ENCODE results near the gene ORAI2.
"Not testable (repeated sequence)": the region's sequence is repeated elsewhere in the genome, so short reads cannot be mapped to it uniquely, and the experiment has no call there.

ORAI2 gene

DNA sequence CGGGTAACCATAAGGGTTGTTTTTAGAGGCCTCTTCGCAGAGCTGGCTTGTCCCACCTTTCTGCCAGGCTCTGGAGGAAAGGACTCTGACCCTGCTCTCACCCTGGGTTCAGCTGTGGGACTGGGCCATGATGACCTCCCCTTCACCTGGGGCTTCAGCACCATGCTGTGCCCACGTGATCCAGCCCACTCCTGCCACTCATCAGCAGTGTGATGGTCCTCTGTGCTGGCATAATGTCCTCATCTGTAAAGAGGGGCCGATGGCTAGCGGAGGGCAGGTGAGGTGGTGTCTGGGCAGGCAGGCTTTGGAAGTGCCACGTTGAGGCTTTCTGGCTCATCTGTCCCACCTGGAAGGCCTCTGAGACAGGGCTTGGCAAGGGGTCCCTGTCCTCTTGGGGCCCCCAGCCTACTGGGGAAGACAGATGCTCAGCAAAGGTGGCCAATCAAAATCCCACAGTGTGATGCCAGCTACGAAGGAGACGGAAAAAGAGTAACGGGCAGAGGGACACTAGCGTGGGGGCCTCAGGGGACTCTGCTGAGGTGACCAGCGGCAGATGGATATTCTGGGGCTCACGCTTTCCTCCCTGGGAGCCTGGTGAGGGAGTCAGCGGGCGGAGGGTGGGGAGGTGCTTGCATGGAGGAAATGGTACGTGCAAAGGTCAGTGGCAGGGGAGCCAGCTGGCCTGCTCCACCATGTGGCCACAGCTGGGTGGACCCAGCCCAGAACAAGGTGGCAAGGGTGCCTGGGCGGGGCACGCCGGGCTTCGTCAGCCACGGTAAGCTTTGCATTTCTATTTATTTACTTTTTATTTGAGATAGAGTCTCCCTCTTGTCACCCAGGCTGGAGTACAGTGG lies 36.8 kb downstream of the ORAI2 start:
- Mint-ChIP-seq H3K27ac (no peak overlapping the region), H3K9me3 (no peaks in the 10 kb centered on the region), H3K36me3 (ENCODE audit: low read depth) (peaks cover 5% of the 10 kb centered on the region)

DNA sequence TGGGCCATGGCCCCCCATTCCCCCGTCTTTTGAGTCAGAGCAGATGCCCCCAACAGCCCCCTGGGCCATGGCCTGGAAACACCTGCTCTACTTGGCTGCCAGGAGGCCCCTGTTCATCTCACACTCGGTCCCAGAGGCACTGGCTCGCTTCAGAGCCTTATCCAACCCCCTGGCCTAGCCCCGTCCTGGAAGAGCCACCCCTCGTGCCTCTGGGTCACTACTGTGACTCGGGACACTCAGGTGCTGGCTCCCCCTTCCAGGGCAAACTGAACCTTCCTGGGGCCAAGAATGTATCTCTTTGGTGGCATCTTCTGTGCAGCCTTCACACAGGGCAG lies 38.4 kb downstream of the ORAI2 start:
- no peak overlapping the region for H3K4me3 Mint-ChIP-seq
- H3K27ac Mint-ChIP-seq, result no peak overlapping the region

More for the DNA sequence above, 36.8 kb downstream of the ORAI2 start:
- TF ChIP-seq, protein P1, sequence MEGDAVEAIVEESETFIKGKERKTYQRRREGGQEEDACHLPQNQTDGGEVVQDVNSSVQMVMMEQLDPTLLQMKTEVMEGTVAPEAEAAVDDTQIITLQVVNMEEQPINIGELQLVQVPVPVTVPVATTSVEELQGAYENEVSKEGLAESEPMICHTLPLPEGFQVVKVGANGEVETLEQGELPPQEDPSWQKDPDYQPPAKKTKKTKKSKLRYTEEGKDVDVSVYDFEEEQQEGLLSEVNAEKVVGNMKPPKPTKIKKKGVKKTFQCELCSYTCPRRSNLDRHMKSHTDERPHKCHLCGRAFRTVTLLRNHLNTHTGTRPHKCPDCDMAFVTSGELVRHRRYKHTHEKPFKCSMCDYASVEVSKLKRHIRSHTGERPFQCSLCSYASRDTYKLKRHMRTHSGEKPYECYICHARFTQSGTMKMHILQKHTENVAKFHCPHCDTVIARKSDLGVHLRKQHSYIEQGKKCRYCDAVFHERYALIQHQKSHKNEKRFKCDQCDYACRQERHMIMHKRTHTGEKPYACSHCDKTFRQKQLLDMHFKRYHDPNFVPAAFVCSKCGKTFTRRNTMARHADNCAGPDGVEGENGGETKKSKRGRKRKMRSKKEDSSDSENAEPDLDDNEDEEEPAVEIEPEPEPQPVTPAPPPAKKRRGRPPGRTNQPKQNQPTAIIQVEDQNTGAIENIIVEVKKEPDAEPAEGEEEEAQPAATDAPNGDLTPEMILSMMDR (IDR thresholded peaks at IDR 0.05), result no peak
- Mint-ChIP-seq H3K4me3 (no peak overlapping the region), H3K27me3 (ENCODE audit: low read depth, poor library complexity) (no peaks in the 10 kb centered on the region), H3K4me1 (peaks cover 18% of the 10 kb centered on the region)
- DNase-seq, result peak; percentile 2

DNA sequence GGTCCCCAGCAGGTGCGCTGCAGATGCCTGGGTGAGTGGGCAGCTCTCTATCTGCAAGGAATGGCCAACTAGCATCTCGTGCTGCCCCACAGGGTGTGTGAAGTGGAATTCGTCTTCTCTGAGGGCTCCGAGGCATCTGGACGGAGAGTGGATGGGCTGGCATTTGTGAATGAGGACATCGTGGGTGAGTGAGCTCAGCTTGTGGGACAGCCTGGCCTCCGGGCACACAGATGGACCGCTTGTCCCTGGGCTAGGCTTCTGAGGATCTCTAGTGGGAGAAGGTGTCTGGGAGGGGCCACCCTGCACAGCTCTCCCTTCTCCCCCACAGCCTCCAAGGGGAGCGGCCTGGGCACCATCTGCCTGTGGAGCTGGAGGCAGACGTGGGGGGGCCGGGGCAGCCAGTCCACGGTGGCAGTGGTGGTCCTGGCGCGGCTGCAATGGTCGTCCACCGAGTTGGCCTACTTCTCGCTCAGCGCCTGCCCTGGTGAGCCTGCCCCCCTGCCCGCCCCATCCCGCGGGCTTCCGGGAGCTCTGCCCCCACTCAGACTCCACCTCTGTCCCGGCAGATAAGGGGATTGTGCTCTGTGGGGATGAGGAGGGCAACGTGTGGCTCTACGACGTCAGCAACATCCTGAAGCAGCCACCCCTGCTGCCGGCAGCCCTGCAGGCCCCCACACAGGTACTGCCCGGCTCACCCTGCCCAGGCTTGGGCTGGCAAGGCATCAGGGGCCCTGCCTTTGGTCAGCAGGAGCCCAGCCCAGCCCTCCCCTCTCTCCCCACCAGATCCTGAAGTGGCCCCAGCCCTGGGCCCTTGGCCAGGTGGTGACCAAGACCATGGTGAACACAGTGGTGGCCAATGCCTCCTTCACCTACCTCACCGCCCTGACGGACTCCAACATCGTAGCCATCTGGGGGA lies 39.0 kb downstream of the ORAI2 start:
- Mint-ChIP-seq H3K9me3 (no peaks in the 10 kb centered on the region), H3K27ac (peak overlapping the region; percentile 77), H3K36me3 (ENCODE audit: low read depth) (no peaks in the 10 kb centered on the region)

More for the DNA sequence above, 38.4 kb downstream of the ORAI2 start:
- TF ChIP-seq, protein P1 (IDR thresholded peaks at IDR 0.05), result no peak
- Mint-ChIP-seq H3K36me3 (ENCODE audit: low read depth) (peaks cover 2% of the 10 kb centered on the region), H3K4me1 (peaks cover 3% of the 10 kb centered on the region), H3K27me3 (ENCODE audit: low read depth, poor library complexity) (no peaks in the 10 kb centered on the region), H3K9me3 (no peaks in the 10 kb centered on the region)
- DNase-seq, result no peak

DNA sequence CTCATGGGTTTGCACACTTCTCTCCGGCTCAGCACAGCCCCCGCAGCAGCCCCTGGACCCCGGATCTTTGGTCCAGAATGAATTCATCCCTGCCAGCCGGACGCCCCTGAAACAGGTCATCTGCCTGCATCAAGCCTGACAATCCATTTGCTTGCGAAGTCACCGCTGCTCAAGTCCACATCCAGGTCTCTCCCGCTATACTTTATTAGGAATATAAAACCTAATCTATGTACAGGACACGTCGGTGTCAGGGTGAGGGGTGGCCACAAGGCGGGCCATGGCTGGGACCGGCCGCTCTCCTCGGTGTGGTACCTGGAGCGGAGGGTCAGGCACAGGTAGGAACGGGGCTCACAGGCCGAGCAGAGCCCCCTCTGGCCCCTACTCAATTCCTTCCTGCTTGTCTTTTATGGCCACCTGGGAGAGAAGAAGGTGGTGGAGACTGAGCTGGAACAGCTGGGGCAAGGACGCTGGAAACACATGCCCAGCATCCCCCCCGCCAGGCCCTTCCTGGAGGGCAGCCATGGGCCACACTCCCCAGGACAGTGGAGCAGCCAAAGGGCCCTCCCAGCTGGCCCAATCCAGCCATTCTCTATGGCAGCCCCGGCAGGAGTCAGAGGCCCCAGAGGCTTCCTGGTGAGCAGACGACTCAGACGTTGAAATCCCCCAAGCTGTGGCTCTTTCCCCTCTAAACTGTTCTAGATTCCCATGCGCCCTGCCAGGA lies 40.1 kb downstream of the ORAI2 start:
- no peaks in the 10 kb centered on the region for H3K4me1 Mint-ChIP-seq
- no peak overlapping the region for H3K27ac Mint-ChIP-seq
- no peak for DNase-seq

More for the DNA sequence above, 39.0 kb downstream of the ORAI2 start:
- no peak overlapping the region for H3K4me3 Mint-ChIP-seq
- no peaks in the 10 kb centered on the region for H3K27me3 Mint-ChIP-seq (ENCODE audit: low read depth, poor library complexity)
- TF ChIP-seq, protein P1 (IDR thresholded peaks at IDR 0.05), result no peak
- no peak for DNase-seq
- no peaks in the 10 kb centered on the region for H3K4me1 Mint-ChIP-seq

DNA sequence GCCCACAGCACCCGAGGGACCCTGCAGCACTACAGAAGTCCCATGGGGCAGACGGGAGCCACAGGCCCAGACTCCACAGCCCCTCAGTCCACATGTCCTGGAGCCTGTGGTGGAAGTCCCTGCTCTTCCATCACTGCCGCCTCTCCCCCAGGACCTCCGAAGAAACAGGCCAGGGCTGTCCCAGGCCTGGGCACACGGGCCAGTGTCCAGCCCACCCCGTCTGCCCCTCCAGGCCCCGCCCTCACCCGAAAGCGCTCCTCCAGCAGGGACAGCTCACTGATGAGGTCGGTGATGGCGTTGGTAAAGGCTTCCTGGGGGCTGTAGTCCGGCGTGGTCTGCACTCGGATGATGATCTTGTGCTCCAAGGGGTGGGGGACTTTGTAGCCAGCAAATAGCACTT lies 40.7 kb downstream of the ORAI2 start:
- H3K4me1 Mint-ChIP-seq; H3K4me3 Mint-ChIP-seq; DNase-seq; H3K27ac Mint-ChIP-seq; H3K9me3 Mint-ChIP-seq; H3K36me3 Mint-ChIP-seq (ENCODE audit: low read depth); H3K27me3 Mint-ChIP-seq (ENCODE audit: low read depth, poor library complexity): not testable (repeated sequence)

More for the DNA sequence above, 40.1 kb downstream of the ORAI2 start:
- TF ChIP-seq, protein P1 (IDR thresholded peaks at IDR 0.05), result no peak
- Mint-ChIP-seq H3K9me3 (no peaks in the 10 kb centered on the region), H3K36me3 (ENCODE audit: low read depth) (no peaks in the 10 kb centered on the region), H3K4me3 (no peak overlapping the region), H3K27me3 (ENCODE audit: low read depth, poor library complexity) (no peaks in the 10 kb centered on the region)

DNA sequence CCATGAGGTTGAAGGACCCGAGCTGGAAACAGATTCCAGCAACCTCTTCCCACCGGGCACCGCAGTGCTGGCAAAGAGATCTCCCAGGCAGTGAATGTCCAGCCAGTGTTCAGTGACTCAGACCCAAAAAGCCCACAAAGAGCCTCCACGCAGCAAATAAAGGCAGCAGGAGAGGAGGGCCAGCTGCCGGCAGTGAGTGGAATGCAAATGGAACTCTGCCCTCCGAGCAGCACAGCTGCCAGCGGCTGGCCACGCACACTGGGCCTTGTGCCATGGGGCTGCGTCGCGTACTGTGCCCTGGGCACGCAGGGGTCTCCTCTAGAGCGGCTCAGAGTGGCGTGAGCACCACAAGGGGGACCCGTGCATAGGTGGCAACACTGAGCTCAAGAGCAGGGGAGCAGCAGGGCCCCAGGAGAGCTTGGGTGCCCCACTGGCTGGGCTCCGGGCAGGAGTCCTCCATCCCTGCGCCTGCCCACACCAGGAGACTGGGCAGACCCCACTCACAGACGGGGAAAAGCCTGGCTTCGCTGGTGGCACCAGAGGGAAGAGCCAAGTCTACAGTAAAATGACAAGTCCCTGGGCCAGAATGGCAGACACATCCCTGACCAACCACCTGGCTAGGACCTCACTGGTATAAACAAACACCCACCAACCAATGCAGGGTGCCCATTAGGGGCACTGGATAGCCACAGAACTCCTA lies 41.5 kb downstream of the ORAI2 start:
- not testable (repeated sequence) for H3K27me3 Mint-ChIP-seq (ENCODE audit: low read depth, poor library complexity); H3K36me3 Mint-ChIP-seq (ENCODE audit: low read depth); H3K4me3 Mint-ChIP-seq; H3K27ac Mint-ChIP-seq; H3K9me3 Mint-ChIP-seq; H3K4me1 Mint-ChIP-seq; DNase-seq

DNA sequence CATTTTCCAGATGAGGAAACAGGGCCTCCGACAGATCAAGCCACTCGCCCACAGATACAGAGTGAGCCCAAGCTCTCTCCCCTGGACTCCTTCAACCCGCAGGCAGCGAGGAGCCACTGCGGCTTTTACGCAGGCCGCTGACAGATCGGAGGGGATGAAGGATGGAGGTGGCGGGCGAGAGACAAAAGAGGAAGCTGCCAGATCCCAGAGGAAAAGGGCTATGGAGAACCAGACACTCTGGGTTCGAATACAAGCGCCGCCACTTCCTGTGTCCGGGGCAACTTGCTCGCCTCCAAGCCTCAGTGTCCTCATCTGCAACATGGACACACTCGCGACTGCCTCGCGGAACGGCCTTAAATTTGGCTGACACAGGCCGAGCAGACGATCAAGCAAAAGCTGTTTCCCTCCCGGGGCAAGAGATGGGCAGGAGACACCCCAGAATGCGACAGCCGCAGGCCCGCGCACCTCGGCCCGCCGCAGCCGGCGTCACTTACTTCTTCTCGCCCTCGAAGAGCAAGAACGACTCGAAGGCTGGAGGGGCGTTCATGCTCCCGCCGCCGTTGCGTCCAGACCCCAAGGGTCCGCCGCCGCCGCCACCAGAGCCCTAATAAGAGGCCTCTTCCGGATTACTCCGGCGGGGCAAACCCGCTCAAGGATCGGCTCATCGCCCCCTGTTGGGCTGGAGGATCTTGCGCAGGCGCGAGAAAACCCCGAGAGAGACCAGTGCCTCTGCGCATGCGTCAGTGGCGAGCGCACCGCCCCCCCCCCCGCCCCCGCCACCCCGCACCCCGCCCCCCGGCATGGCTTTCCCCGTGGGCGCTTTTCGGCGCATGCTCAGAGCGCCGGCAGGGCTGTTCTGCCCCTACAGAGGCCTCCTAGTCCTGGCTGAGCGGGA lies 45.2 kb downstream of the ORAI2 start, which contains the start of gene POLR2J:
Gene POLR2J (minus strand): TSS at position 609 of the 895 bp plus-strand sequence. CDS start 62 bp downstream, at position 547.
- H3K4me3 Mint-ChIP-seq, result peak within 1 kb of the TSS; percentile 82
- not testable (repeated sequence) for H3K27ac Mint-ChIP-seq

DNA sequence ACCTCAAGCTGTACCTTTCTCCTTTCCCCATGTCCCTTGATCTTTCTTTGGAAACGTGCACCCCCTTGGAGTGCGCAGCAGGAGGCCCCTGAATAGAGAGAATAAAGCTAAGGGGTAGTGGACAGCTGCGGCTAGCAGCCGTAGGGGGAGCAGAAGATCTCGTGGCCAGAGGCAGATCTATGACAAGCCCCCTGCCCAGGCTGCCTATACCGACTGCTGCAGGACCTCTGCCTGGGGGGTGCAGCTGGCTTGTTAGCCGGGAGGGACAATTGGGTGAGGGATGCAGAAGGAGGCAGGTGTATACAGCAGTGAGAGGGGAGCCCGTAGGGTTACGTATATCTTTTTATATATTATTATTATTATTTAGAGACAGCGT lies 45.8 kb downstream of the ORAI2 start:
- not testable (repeated sequence) for H3K36me3 Mint-ChIP-seq (ENCODE audit: low read depth); H3K4me1 Mint-ChIP-seq; H3K27me3 Mint-ChIP-seq (ENCODE audit: low read depth, poor library complexity); H3K27ac Mint-ChIP-seq; DNase-seq; H3K4me3 Mint-ChIP-seq; H3K9me3 Mint-ChIP-seq

More for the DNA sequence above, 45.2 kb downstream of the ORAI2 start, which contains the start of gene POLR2J:
- peak; percentile 72 for DNase-seq
- not testable (repeated sequence) for H3K4me1 Mint-ChIP-seq; H3K27me3 Mint-ChIP-seq (ENCODE audit: low read depth, poor library complexity); H3K9me3 Mint-ChIP-seq; H3K36me3 Mint-ChIP-seq (ENCODE audit: low read depth)

All from nephron progenitor cell (in vitro differentiated cells).